DND-41 (cell line): Measurements from ENCODE around the gene SKA3.
"Not testable (repeated sequence)": the region's sequence is repeated elsewhere in the genome, so short reads cannot be mapped to it uniquely, and the experiment has no call there.

Experiments used
- ATAC-seq: fragments of 200-7000 bp; cut with Tn5 transposase; 3 replicates; pipeline ENCODE4 v1.9.1; 2021; ENCODE audit warnings: low read depth; ENCODE audit not compliant: insufficient read depth
- DNase-seq: peaks from one replicate; pipeline ENCODE4 v3.0.0-alpha.2; 2020
- H2AFZ ChIP-seq: 2 replicates; pipeline ENCODE4 v1.6.0; 2012; ENCODE audit warnings: low read depth, low read length
- H3K27ac ChIP-seq: 2 replicates; pipeline ENCODE4 v1.5.1; 2012; ENCODE audit warnings: low read length, inconsistent platforms
- H3K27me3 ChIP-seq: fragments of 200-600 bp; sonication (generic); 2 replicates; pipeline ENCODE4 v1.6.0; 2012; ENCODE audit warnings: low read length, mild to moderate bottlenecking, inconsistent platforms; ENCODE audit not compliant: insufficient read depth, poor library complexity
- H3K36me3 ChIP-seq: 2 replicates; pipeline ENCODE4 v1.5.1; 2012; ENCODE audit warnings: low read length, inconsistent platforms; ENCODE audit not compliant: insufficient read depth
- H3K4me1 ChIP-seq: 2 replicates; pipeline ENCODE4 v1.5.1; 2012; ENCODE audit warnings: mild to moderate bottlenecking, low read length; ENCODE audit not compliant: insufficient read depth
- H3K4me2 ChIP-seq: 2 replicates; pipeline ENCODE4 v1.6.0; 2012; ENCODE audit warnings: mild to moderate bottlenecking, moderate library complexity, low read length, inconsistent platforms; ENCODE audit not compliant: insufficient read depth
- H3K4me3 ChIP-seq, 2 experiments: fragments of 200-600 bp in 1 of 2; shearing (Covaris generic) in 1 of 2; 2 replicates each; pipeline ENCODE4 v1.5.1; 2012 to 2016; ENCODE audit warnings: inconsistent platforms in 2 of 2, low read length in 2 of 2, mild to moderate bottlenecking in 2 of 2, low read depth in 1 of 2, moderate library complexity in 1 of 2
- H3K79me2 ChIP-seq: 2 replicates; pipeline ENCODE4 v1.6.0; 2012; ENCODE audit warnings: low read length, inconsistent platforms; ENCODE audit not compliant: insufficient read depth
- H3K9ac ChIP-seq: 2 replicates; pipeline ENCODE4 v1.6.0; 2012; ENCODE audit warnings: low read depth, mild to moderate bottlenecking, inconsistent platforms, low read length, moderate library complexity
- H3K9me3 ChIP-seq: 2 replicates; pipeline ENCODE4 v1.5.1; 2012; ENCODE audit warnings: low read length, moderate library complexity, mild to moderate bottlenecking, inconsistent platforms; ENCODE audit not compliant: insufficient read depth, severe bottlenecking
- H4K20me1 ChIP-seq: 2 replicates; pipeline ENCODE4 v1.6.0; 2012; ENCODE audit warnings: low read length; ENCODE audit not compliant: insufficient read depth
- EZH2 ChIP-seq: IDR thresholded peaks from 3 replicates; pipeline ENCODE4 v1.6.1; 2012; ENCODE audit warnings: borderline replicate concordance, low read depth, mild to moderate bottlenecking, moderate library complexity, low read length, inconsistent platforms; ENCODE audit not compliant: severe bottlenecking
- TF ChIP-seq, protein P1 (sequence below): IDR thresholded peaks from 2 replicates; pipeline ENCODE4 v1.5.1; 2012; ENCODE audit warnings: borderline replicate concordance, low read length, moderate library complexity, mild to moderate bottlenecking; ENCODE audit not compliant: poor library complexity, severe bottlenecking; ENCODE audit errors: extremely low read depth

Gene SKA3

DNA sequence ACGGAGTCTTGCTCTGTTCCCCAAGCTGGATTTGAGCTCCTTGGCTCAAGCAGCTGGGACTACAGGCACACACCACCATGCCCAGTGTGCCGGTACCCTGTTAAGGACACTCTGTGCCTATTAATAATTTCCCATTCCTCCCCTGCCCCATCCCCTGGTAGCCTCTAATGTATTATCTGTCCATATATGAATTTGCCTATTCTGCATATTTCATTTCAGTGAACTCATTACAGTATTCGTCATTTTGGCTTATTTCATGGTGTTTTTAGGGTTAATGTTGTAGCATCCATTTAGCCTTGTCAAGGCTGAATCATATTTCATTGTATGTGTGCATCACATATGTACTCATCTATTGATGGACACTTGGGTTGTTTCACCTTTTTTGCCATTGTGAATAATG lies 33.6 kb downstream of the SKA3 start:
- H3K9ac ChIP-seq = no peak overlapping the region
- H2AFZ ChIP-seq = no peak overlapping the region
- peak overlapping the region in 1 of 2 experiments; percentile 39; a peak in 3 of 4 replicates for H3K4me3 ChIP-seq
- peaks cover 51% of the 10 kb centered on the region for H4K20me1 ChIP-seq
- H3K27ac ChIP-seq = peak overlapping the region; percentile 24; the same call in 1 of the 2 replicates
- TF ChIP-seq, protein P1, sequence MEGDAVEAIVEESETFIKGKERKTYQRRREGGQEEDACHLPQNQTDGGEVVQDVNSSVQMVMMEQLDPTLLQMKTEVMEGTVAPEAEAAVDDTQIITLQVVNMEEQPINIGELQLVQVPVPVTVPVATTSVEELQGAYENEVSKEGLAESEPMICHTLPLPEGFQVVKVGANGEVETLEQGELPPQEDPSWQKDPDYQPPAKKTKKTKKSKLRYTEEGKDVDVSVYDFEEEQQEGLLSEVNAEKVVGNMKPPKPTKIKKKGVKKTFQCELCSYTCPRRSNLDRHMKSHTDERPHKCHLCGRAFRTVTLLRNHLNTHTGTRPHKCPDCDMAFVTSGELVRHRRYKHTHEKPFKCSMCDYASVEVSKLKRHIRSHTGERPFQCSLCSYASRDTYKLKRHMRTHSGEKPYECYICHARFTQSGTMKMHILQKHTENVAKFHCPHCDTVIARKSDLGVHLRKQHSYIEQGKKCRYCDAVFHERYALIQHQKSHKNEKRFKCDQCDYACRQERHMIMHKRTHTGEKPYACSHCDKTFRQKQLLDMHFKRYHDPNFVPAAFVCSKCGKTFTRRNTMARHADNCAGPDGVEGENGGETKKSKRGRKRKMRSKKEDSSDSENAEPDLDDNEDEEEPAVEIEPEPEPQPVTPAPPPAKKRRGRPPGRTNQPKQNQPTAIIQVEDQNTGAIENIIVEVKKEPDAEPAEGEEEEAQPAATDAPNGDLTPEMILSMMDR = no peak
- no peak for TF ChIP-seq EZH2
- no peaks in the 10 kb centered on the region for H3K27me3 ChIP-seq
- no peak for ATAC-seq
- no peaks in the 10 kb centered on the region for H3K9me3 ChIP-seq
- no peak for DNase-seq
- H3K79me2 ChIP-seq = peaks cover 67% of the 10 kb centered on the region
- H3K4me1 ChIP-seq = peaks cover 40% of the 10 kb centered on the region
- H3K4me2 ChIP-seq = peak overlapping the region; percentile 74
- H3K36me3 ChIP-seq = peaks cover 70% of the 10 kb centered on the region

DNA sequence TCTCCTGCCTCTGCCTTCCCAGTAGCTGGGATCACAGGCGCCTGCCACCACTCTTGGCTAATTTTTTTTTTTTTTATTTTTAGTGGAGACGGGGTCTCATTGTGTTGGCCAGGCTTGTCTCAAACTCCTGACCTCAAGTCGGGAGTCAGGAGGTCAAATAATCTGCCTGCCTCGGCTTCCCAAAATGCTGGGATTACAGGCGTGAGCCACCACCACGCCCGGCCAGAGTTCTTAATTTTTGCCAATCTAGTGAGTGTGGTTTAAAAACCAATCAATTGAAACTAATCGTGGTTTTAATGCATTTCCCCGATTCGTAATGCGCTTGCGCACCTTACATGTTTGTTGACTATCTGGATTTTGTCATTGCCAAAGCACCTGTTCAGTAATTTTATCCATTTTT lies 37.0 kb downstream of the SKA3 start:
- H3K79me2 ChIP-seq = peaks cover 47% of the 10 kb centered on the region
- DNase-seq (no peak), ATAC-seq (no peak)
- H3K9ac ChIP-seq = peak overlapping the region; percentile 96
- H3K27ac ChIP-seq = peak overlapping the region; percentile 84
- peaks cover 36% of the 10 kb centered on the region for H3K36me3 ChIP-seq
- peaks cover 4% of the 10 kb centered on the region for H3K27me3 ChIP-seq
- H3K4me3 ChIP-seq = peak overlapping the region; percentile 82 to 95; a peak in 3 of 4 replicates
- H3K9me3 ChIP-seq = no peaks in the 10 kb centered on the region
- peaks cover 31% of the 10 kb centered on the region for H4K20me1 ChIP-seq
- peak overlapping the region; percentile 80 for H2AFZ ChIP-seq
- TF ChIP-seq, protein P1 = no peak
- TF ChIP-seq EZH2 = no peak
- peaks cover 40% of the 10 kb centered on the region for H3K4me1 ChIP-seq
- peak overlapping the region; percentile 60 for H3K4me2 ChIP-seq

DNA sequence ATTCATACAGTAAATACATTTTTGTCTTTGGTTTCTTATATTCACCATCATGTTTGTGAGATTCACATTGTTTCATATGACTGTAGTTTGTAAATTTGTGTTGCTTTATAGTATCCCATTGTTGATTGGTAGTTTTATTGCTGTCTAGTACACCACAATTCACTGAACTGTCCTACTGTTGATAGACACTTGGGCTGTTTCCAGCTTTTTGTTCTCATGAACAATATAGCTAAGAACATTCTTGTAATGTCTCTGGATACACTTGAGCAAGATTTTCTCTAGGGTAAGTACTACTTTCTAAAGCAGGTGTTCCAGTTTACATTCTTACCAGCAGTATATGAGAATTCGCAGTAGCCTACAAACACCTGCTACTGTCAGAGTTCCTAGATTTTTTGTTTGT lies 37.8 kb downstream of the SKA3 start:
- Histone ChIP-seq H3K4me3 (no peak overlapping the region), H3K4me1 (peaks cover 35% of the 10 kb centered on the region), H3K27ac (no peak overlapping the region), H4K20me1 (peaks cover 26% of the 10 kb centered on the region), H2AFZ (no peak overlapping the region), H3K27me3 (peaks cover 5% of the 10 kb centered on the region), H3K79me2 (peaks cover 39% of the 10 kb centered on the region), H3K9me3 (no peaks in the 10 kb centered on the region), H3K9ac (no peak overlapping the region), H3K36me3 (peaks cover 28% of the 10 kb centered on the region), H3K4me2 (no peak overlapping the region)
- no peak for ATAC-seq
- TF ChIP-seq, protein P1 = no peak
- no peak for TF ChIP-seq EZH2
- no peak for DNase-seq

DNA sequence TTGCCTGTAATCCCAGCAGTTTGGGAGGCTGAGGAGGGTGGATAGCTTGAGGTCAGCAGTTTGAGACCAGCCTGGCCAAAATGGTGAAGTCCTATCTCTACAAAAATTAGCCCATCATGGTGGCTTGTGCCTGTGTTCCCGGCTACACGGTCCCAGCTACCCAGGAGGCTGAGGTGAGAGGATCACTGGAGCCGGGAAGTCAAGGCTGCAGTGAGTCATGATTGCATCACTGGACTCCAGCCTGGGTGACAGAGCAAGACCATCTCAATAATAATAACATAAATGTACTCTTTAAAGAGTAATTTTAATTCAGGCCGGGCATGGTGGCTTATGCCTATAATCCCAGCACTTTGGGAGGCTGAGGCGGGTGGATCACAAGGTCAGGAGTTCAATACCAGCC lies 38.7 kb downstream of the SKA3 start:
- Histone ChIP-seq H3K4me2 (no peak overlapping the region), H3K79me2 (peaks cover 30% of the 10 kb centered on the region), H3K9ac (no peak overlapping the region), H3K4me3 (no peak overlapping the region), H3K4me1 (peaks cover 27% of the 10 kb centered on the region), H3K27ac (no peak overlapping the region), H2AFZ (no peak overlapping the region), H3K36me3 (peaks cover 19% of the 10 kb centered on the region), H4K20me1 (peaks cover 18% of the 10 kb centered on the region), H3K9me3 (no peaks in the 10 kb centered on the region), H3K27me3 (peaks cover 12% of the 10 kb centered on the region)
- DNase-seq (no peak), ATAC-seq (no peak)
- no peak for TF ChIP-seq EZH2
- TF ChIP-seq, protein P1 = no peak

DNA sequence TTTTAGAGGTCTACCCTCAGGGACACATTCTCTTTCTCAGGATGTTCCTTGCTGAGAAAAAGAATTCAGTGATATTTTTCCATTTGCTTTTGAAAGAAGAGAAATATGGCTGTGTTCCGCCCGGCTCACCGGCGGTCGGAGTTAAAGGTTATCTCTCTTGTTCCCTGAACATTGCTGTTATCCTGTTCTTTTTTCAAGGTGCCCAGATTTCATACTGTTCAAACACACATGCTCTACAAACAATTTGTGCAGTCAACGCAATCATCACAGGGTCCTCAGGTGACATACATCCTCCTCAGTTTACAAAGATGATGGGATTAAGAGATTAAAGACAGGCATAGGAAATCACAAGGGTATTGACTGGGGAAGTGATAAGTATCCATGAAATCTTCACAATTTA lies 40.5 kb downstream of the SKA3 start:
- DNase-seq, H2AFZ ChIP-seq, ATAC-seq, H3K27ac ChIP-seq, H3K4me2 ChIP-seq, H3K9me3 ChIP-seq, H4K20me1 ChIP-seq, H3K36me3 ChIP-seq, H3K4me3 ChIP-seq, H3K9ac ChIP-seq: not testable (repeated sequence)
- peaks cover 10% of the 10 kb centered on the region for H3K4me1 ChIP-seq
- peaks cover 11% of the 10 kb centered on the region for H3K79me2 ChIP-seq
- H3K27me3 ChIP-seq = peaks cover 17% of the 10 kb centered on the region
